Kidney (tissue), 22 donors: ENCODE data around the gene ZNF701. TPM values are rescaled to one million over a fixed set of nuclear protein-coding genes. Genes with fewer than 3 reads are reported as not detected.
A peak's percentile ranks its signal among the peaks of the same experiment; 100 is the strongest.

Experiments used
- DNase-seq, 5 donors: peaks; one replicate each; pipeline ENCODE4 v3.0.0-alpha.2; 2013 to 2020
- FAIRE-seq: peaks from 2 replicates; lab custom pipeline; 2012; peaks lifted over from hg19 to GRCh38; lab: Jason Lieb, UNC
- H3K27ac ChIP-seq, 2 donors: one replicate each; pipeline ENCODE4 v1.7.0; 2013; ENCODE audit warnings: low read depth in 2 of 2, low read length in 2 of 2, inconsistent platforms in 1 of 2
- H3K27me3 ChIP-seq: one replicate; pipeline ENCODE4 v1.7.1; 2013; ENCODE audit warnings: low read length, inconsistent platforms; ENCODE audit not compliant: control insufficient read depth, insufficient read depth
- H3K36me3 ChIP-seq, 3 donors: one replicate each; pipeline versions ENCODE4 v1.7.0 to v1.7.1; 2013; ENCODE audit warnings: low read length in 3 of 3, control low read depth in 1 of 3, inconsistent platforms in 1 of 3; ENCODE audit not compliant: insufficient read depth in 3 of 3, control insufficient read depth in 2 of 3
- H3K4me1 ChIP-seq, 3 donors: one replicate each; pipeline versions ENCODE4 v1.7.0 to v1.7.1; 2013; ENCODE audit warnings: low read length in 3 of 3, inconsistent platforms in 1 of 3, low read depth in 1 of 3; ENCODE audit not compliant: control insufficient read depth in 2 of 3, insufficient read depth in 2 of 3
- H3K4me3 ChIP-seq, 3 donors: one replicate each; pipeline versions ENCODE4 v1.7.0 to v1.8.1; 2013; ENCODE audit warnings: low read length in 3 of 3, control low read depth in 1 of 3, inconsistent platforms in 1 of 3
- H3K9ac ChIP-seq, 3 donors: one replicate each; pipeline versions ENCODE4 v1.7.0 to v1.7.1; 2013; ENCODE audit warnings: low read length in 3 of 3, control low read depth in 1 of 3, inconsistent platforms in 1 of 3
- H3K9me3 ChIP-seq, 3 donors: one replicate each; pipeline versions ENCODE4 v1.7.0 to v1.7.1; 2013; ENCODE audit warnings: low read length in 3 of 3, control low read depth in 1 of 3, inconsistent platforms in 1 of 3; ENCODE audit not compliant: control insufficient read depth in 2 of 3, insufficient read depth in 1 of 3
- CTCF ChIP-seq: IDR thresholded peaks from 3 replicates; pipeline ENCODE4 v1.5.1; 2012; ENCODE audit warnings: mild to moderate bottlenecking, moderate library complexity, borderline replicate concordance; ENCODE audit not compliant: insufficient read depth; ENCODE audit errors: extremely low read depth
- intact Hi-C: fragments of 100-400 bp; cut with DNase I; formaldehyde crosslinking; loops from one replicate; pipeline ENCODE4 v1.11.1; 2022
- long read RNA-seq, 10 donors: library from polyadenylated mRNA in 1 of 10; unstranded in 1 of 10; transcript quantifications; one replicate each; pipeline ENCODE4 v2.0.0 and lab custom pipeline, GENCODE V29; 2021 to 2026
- polyA plus RNA-seq: library from polyadenylated mRNA; stranded (reverse); fragments of 350-450 nt; fragmentation: Illumina TruSeq; extraction: RNeasy Lipid Tissue Mini Kit (QIAGEN cat#74804); gene quantifications from one replicate; pipeline ENCODE4 v1.2.3, GENCODE V29; 2014; ENCODE audit warnings: low read depth, low replicate concordance; ENCODE audit not compliant: insufficient read depth
- total RNA-seq: library from RNA; stranded (reverse); fragmentation: NEBNext Ultra II Directional; extraction: Animal tissue kit (Norgen Biotek cat#: 25700); gene quantifications from one replicate; pipeline ENCODE4 v1.2.1, GENCODE V29; 2021
- donor health status: control.
- donor health status: control.
- donor health status: control.
- donor health status: control.
- donor health status: control.
- donor health status: DM: yes; HTN: yes; CAD: no.
- donor health status: Normal renal cell carcinoma (clear cell type).

ZNF701 gene
- total RNA-seq (25.1 TPM), polyA plus RNA-seq (5.8 TPM)
- long read RNA-seq, donor 1: 0 reads
- long read RNA-seq, donor 2, partial matches to known transcripts: 0 of 1 reads
- long read RNA-seq, donor 2, other reads (novel, unspliced or antisense): 0 of 1 reads
- long read RNA-seq, donor 3, transcript ZNF701-202 (4 exons, 2,634 nt): major isoform, 6 of 11 reads
- long read RNA-seq, donor 3, partial matches to known transcripts: 5 of 11 reads
- long read RNA-seq, donor 3, other reads (novel, unspliced or antisense): 0 of 11 reads
- long read RNA-seq, donor 4: 0 reads
- long read RNA-seq, donor 5: 0 reads
- long read RNA-seq, donor 6, partial matches to known transcripts: 0 of 2 reads
- long read RNA-seq, donor 6, other reads (novel, unspliced or antisense): 0 of 2 reads
- long read RNA-seq, donor 7, transcript ZNF701-202 (4 exons, 2,634 nt): major isoform, 6 of 13 reads
- long read RNA-seq, donor 7, partial matches to known transcripts: 0 of 13 reads
- long read RNA-seq, donor 7, other reads (novel, unspliced or antisense): 7 of 13 reads
- long read RNA-seq, donor 8, partial matches to known transcripts: 0 of 3 reads
- long read RNA-seq, donor 8, other reads (novel, unspliced or antisense): 0 of 3 reads
- long read RNA-seq, donor 9, partial matches to known transcripts: 0 of 1 reads
- long read RNA-seq, donor 9, other reads (novel, unspliced or antisense): 0 of 1 reads
- long read RNA-seq, donor 10, partial matches to known transcripts: 0 of 2 reads
- long read RNA-seq, donor 10, other reads (novel, unspliced or antisense): 0 of 2 reads

- intact Hi-C loops: no loop called here
- FAIRE-seq: peak; percentile 56
- no peak for TF ChIP-seq CTCF
Measured at GRCh38 chr19:52570000-52570861, at the start of gene ZNF701. TSS of gene ZNF701 (plus strand) at chr19:52570287. CDS start at chr19:52574148, 3,861 bp downstream.

GRCh38 chr19:52522551-52522950 is 47.5 kb upstream of the ZNF701 start:
- Histone ChIP-seq H3K4me1 (peaks cover 0 to 4% (median 0%) of the 10 kb centered on the region in 3 donors), H3K36me3 (no peaks in the 10 kb centered on the region), H3K27ac (no peak overlapping the region), H3K9ac (no peak overlapping the region), H3K27me3 (no peaks in the 10 kb centered on the region), H3K9me3 (no peaks in the 10 kb centered on the region), H3K4me3 (no peak overlapping the region)
- FAIRE-seq (no peak), DNase-seq (peak in 1 of 5 donors; percentile 50)
- intact Hi-C loops: no loop called here
- no peak for TF ChIP-seq CTCF

More at GRCh38 chr19:52570000-52570861, at the start of gene ZNF701:
- DNase-seq: peak; percentile 96 to 98 (median 97)
- Histone ChIP-seq H3K27me3 (no peaks in the 10 kb centered on the region), H3K4me3 (peak within 1 kb of the TSS; percentile 86 to 100 (median 92)), H3K36me3 (peaks cover 0 to 3% (median 3%) of the 10 kb centered on the region in 3 donors), H3K9me3 (no peaks in the 10 kb centered on the region), H3K27ac (peak within 1 kb of the TSS; percentile 78 to 90), H3K9ac (peak within 1 kb of the TSS; percentile 82 to 95 (median 91)), H3K4me1 (peaks cover 0 to 3% (median 0%) of the 10 kb centered on the region in 3 donors)

GRCh38 chr19:52524086-52524485 is 46.0 kb upstream of the ZNF701 start:
- Histone ChIP-seq H3K27me3 (no peaks in the 10 kb centered on the region), H3K9ac (no peak overlapping the region), H3K9me3 (no peaks in the 10 kb centered on the region), H3K27ac (no peak overlapping the region), H3K36me3 (no peaks in the 10 kb centered on the region), H3K4me3 (no peak overlapping the region), H3K4me1 (peaks cover 0 to 14% (median 0%) of the 10 kb centered on the region in 3 donors)
- TF ChIP-seq CTCF: no peak
- FAIRE-seq: no peak
- intact Hi-C loops: no loop called here
- DNase-seq: peak in 1 of 5 donors; percentile 12
